ENCODE results near the gene WRAP73. TPM values are rescaled to one million over a fixed set of nuclear protein-coding genes. Genes with fewer than 3 reads are reported as not detected.

The WRAP73 gene
- total RNA-seq, 3 donors from 2014 or later (not counting 1 experiment from before 2014, with no cell fraction given): 27.8 to 35.4 (median 30.1) TPM

GRCh38 chr1:3671371-3672180 lies 21.7 kb upstream of the WRAP73 start:
- H3K36me3 ChIP-seq (ENCODE audit: control insufficient read depth, insufficient read depth, low read length): no peaks in the 10 kb centered on the region
- peaks cover 0 to 4% of the 10 kb centered on the region in 2 donors for H3K4me1 Mint-ChIP-seq
- intact Hi-C loops (cut with micrococcal nuclease): no loop called here
- no peak overlapping the region for H3K27ac Mint-ChIP-seq
- ATAC-seq (no peak), DNase-seq (no peak)
- H3K27me3 ChIP-seq (ENCODE audit: control insufficient read depth, insufficient read depth, low read length): no peaks in the 10 kb centered on the region
- H3K4me1 ChIP-seq (ENCODE audit: control insufficient read depth, insufficient read depth, low read length): peaks cover 27% of the 10 kb centered on the region
- H3K4me3 ChIP-seq (ENCODE audit: low read length): no peak overlapping the region
- no peaks in the 10 kb centered on the region for H3K9me3 Mint-ChIP-seq
- H3K4me3 Mint-ChIP-seq: no peak overlapping the region
- TF ChIP-seq CTCF (IDR thresholded peaks at IDR 0.05): no peak
- peaks cover 7 to 10% of the 10 kb centered on the region in 2 donors for H3K27me3 Mint-ChIP-seq (ENCODE audit: low read depth in 2 of 2)
- H3K36me3 Mint-ChIP-seq: no peaks in the 10 kb centered on the region
- WGBS (ENCODE audit: insufficient coverage): 84% methylated on average over 29 of the region's 29 CpGs
- no peaks in the 10 kb centered on the region for H3K9me3 ChIP-seq (ENCODE audit: control insufficient read depth, insufficient read depth, low read length)
- H3K27ac ChIP-seq (ENCODE audit: low read length): no peak overlapping the region

GRCh38 chr1:3670823-3671265 lies 20.9 kb upstream of the WRAP73 start:
- H3K36me3 Mint-ChIP-seq: no peaks in the 10 kb centered on the region
- H3K27ac ChIP-seq (ENCODE audit: low read length): no peak overlapping the region
- ATAC-seq: no peak
- no peaks in the 10 kb centered on the region for H3K27me3 ChIP-seq (ENCODE audit: control insufficient read depth, insufficient read depth, low read length)
- H3K4me3 Mint-ChIP-seq: no peak overlapping the region
- peaks cover 0 to 4% of the 10 kb centered on the region in 2 donors for H3K4me1 Mint-ChIP-seq
- no peak for TF ChIP-seq CTCF (IDR thresholded peaks at IDR 0.05)
- no peak overlapping the region for H3K4me3 ChIP-seq (ENCODE audit: low read length)
- H3K4me1 ChIP-seq (ENCODE audit: control insufficient read depth, insufficient read depth, low read length): peaks cover 23% of the 10 kb centered on the region
- H3K36me3 ChIP-seq (ENCODE audit: control insufficient read depth, insufficient read depth, low read length): no peaks in the 10 kb centered on the region
- peaks cover 7 to 10% of the 10 kb centered on the region in 2 donors for H3K27me3 Mint-ChIP-seq (ENCODE audit: low read depth in 2 of 2)
- no peaks in the 10 kb centered on the region for H3K9me3 Mint-ChIP-seq
- DNase-seq: no peak
- intact Hi-C loops (cut with micrococcal nuclease): no loop called here
- WGBS (ENCODE audit: insufficient coverage): 93% methylated on average over 15 of the region's 15 CpGs
- no peak overlapping the region for H3K27ac Mint-ChIP-seq
- no peaks in the 10 kb centered on the region for H3K9me3 ChIP-seq (ENCODE audit: control insufficient read depth, insufficient read depth, low read length)

GRCh38 chr1:3669971-3670431 lies 20.1 kb upstream of the WRAP73 start:
- Mint-ChIP-seq H3K27ac (no peak overlapping the region), H3K9me3 (no peaks in the 10 kb centered on the region), H3K4me3 (no peak overlapping the region), H3K27me3 (ENCODE audit: low read depth in 2 of 2) (peaks cover 7 to 10% of the 10 kb centered on the region in 2 donors), H3K4me1 (peaks cover 0 to 4% of the 10 kb centered on the region in 2 donors), H3K36me3 (no peaks in the 10 kb centered on the region)
- no peak for ATAC-seq
- Histone ChIP-seq H3K27ac (ENCODE audit: low read length) (no peak overlapping the region), H3K27me3 (ENCODE audit: control insufficient read depth, insufficient read depth, low read length) (no peaks in the 10 kb centered on the region), H3K4me3 (ENCODE audit: low read length) (no peak overlapping the region), H3K4me1 (ENCODE audit: control insufficient read depth, insufficient read depth, low read length) (peaks cover 23% of the 10 kb centered on the region), H3K36me3 (ENCODE audit: control insufficient read depth, insufficient read depth, low read length) (no peaks in the 10 kb centered on the region), H3K9me3 (ENCODE audit: control insufficient read depth, insufficient read depth, low read length) (no peaks in the 10 kb centered on the region)
- DNase-seq: no peak
- TF ChIP-seq CTCF (IDR thresholded peaks at IDR 0.05): no peak
- intact Hi-C loops (cut with micrococcal nuclease): no loop called here
- 96% methylated on average over 9 of the region's 9 CpGs for WGBS (ENCODE audit: insufficient coverage)
